B cell (primary cell): ENCODE results near the gene OR52K1. TPM values are rescaled to one million over a fixed set of nuclear protein-coding genes. Genes with fewer than 3 reads are reported as not detected.

ENCODE experiments used
- ATAC-seq: fragments of 200-7000 bp; cut with Tn5 transposase; one replicate; pipeline ENCODE4 v1.10.0; 2021; ENCODE audit warnings: low read depth, mild to moderate bottlenecking, moderate number of reproducible peaks, moderate library complexity
- CTCF ChIA-PET: fragments of 350-600 bp; sonication (Branson Sonifier 250); formaldehyde crosslinking; loops from one replicate; lab custom pipeline; 2021; ENCODE audit warnings: antibody characterized with exemption, inconsistent platforms; lab: Charles Lee
- POLR2A ChIA-PET: fragments of 350-600 bp; sonication (Branson Sonifier 250); formaldehyde crosslinking; loops from one replicate; lab custom pipeline; 2021; ENCODE audit warnings: antibody characterized with exemption; lab: Charles Lee
- DNase-seq: peaks from one replicate; pipeline ENCODE4 v3.0.0; 2013
- H2AFZ ChIP-seq: 2 replicates; pipeline ENCODE4 v1.6.1; 2012; ENCODE audit warnings: mild to moderate bottlenecking, low read depth, low read length; ENCODE audit not compliant: insufficient read depth, poor library complexity, severe bottlenecking
- H3K27ac ChIP-seq, 2 donors: 1 replicate in 1 of 2; 2 replicates in 1 of 2; pipeline ENCODE4 v1.5.1; 2012 to 2013; ENCODE audit warnings: low read length in 2 of 2, mild to moderate bottlenecking in 2 of 2, moderate library complexity in 1 of 2
- H3K27me3 ChIP-seq, 4 experiments: fragments of 200-600 bp in 1 of 4; sonication (generic) in 1 of 4; replicated peaks in 1 of 4; 1 replicate in 2 of 4; 2 replicates in 2 of 4; pipeline versions ENCODE4 v1.6.1 to v1.7.0; 2013 to 2016; ENCODE audit warnings: low read length in 3 of 4, mild to moderate bottlenecking in 2 of 4, mixed read lengths in 1 of 4, moderate library complexity in 1 of 4; ENCODE audit not compliant: insufficient read depth in 4 of 4, control insufficient read depth in 3 of 4; ENCODE audit errors: control extremely low read depth in 1 of 4
- H3K36me3 ChIP-seq, 2 experiments: replicated peaks in 1 of 2; 1 replicate in 1 of 2; 2 replicates in 1 of 2; pipeline versions ENCODE4 v1.6.1 to v1.7.1; 2013; ENCODE audit warnings: low read length in 1 of 2; ENCODE audit not compliant: insufficient read depth in 2 of 2, control insufficient read depth in 1 of 2; ENCODE audit errors: control extremely low read depth in 1 of 2, extremely low read depth in 1 of 2
- H3K4me1 ChIP-seq, 2 donors: fragments of 200-600 bp in 1 of 2; sonication (generic) in 1 of 2; 1 replicate in 1 of 2; 2 replicates in 1 of 2; pipeline versions ENCODE4 v1.5.1 to v1.6.1; 2013 to 2017; ENCODE audit warnings: low read length in 2 of 2; ENCODE audit not compliant: control insufficient read depth in 2 of 2, insufficient read depth in 2 of 2
- H3K4me2 ChIP-seq: replicated peaks from 2 replicates; pipeline ENCODE3; 2012; ENCODE audit warnings: mild to moderate bottlenecking, low read depth, low read length; ENCODE audit not compliant: poor library complexity, severe bottlenecking
- H3K4me3 ChIP-seq, 5 experiments: fragments of 200-600 bp in 1 of 5; sonication (generic) in 1 of 5; 1 replicate in 3 of 5; 2 replicates in 2 of 5; pipeline versions ENCODE4 v1.5.1 to v1.7.0; 2011 to 2016; ENCODE audit warnings: low read length in 4 of 5, mild to moderate bottlenecking in 4 of 5, low read depth in 2 of 5, control low read depth in 1 of 5, moderate library complexity in 1 of 5; ENCODE audit not compliant: insufficient read depth in 1 of 5; ENCODE audit errors: control extremely low read depth in 1 of 5, extremely low read depth in 1 of 5
- H3K79me2 ChIP-seq: fragments of 200-600 bp; sonication (generic); one replicate; pipeline ENCODE4 v1.6.0; 2016; ENCODE audit warnings: low read length; ENCODE audit not compliant: control insufficient read depth, insufficient read depth
- H3K9ac ChIP-seq: fragments of 200-600 bp; sonication (generic); 2 replicates; pipeline ENCODE4 v1.6.1; 2017; ENCODE audit warnings: mild to moderate bottlenecking, low read length, moderate library complexity
- H3K9me3 ChIP-seq, 3 donors: one replicate each; pipeline versions ENCODE4 v1.6.1 to v1.7.1; 2013; ENCODE audit warnings: low read length in 2 of 3; ENCODE audit not compliant: control insufficient read depth in 2 of 3, insufficient read depth in 1 of 3; ENCODE audit errors: control extremely low read depth in 1 of 3
- H4K20me1 ChIP-seq: 2 replicates; pipeline ENCODE4 v1.6.0; 2012; ENCODE audit warnings: mild to moderate bottlenecking, low read length; ENCODE audit not compliant: insufficient read depth, control insufficient read depth, poor library complexity, severe bottlenecking
- H3K27ac Mint-ChIP-seq: one replicate; pipeline ENCODE4 v1.8.0; 2021; ENCODE audit warnings: mixed read lengths
- H3K27me3 Mint-ChIP-seq: one replicate; pipeline ENCODE4 v1.8.0; 2021; ENCODE audit warnings: mixed read lengths
- H3K4me1 Mint-ChIP-seq: one replicate; pipeline ENCODE4 v1.8.0; 2021; ENCODE audit warnings: mixed read lengths
- H3K4me3 Mint-ChIP-seq: one replicate; pipeline ENCODE4 v1.8.0; 2021; ENCODE audit warnings: mixed read lengths
- H3K9me3 Mint-ChIP-seq: one replicate; pipeline ENCODE4 v1.8.0; 2022; ENCODE audit warnings: mixed read lengths; ENCODE audit not compliant: insufficient read depth
- CTCF ChIP-seq: fragments of 200-600 bp; IDR thresholded peaks from one replicate; pipeline ENCODE4 v1.8.0; 2022; ENCODE audit warnings: antibody characterized with exemption, mild to moderate bottlenecking
- EZH2 ChIP-seq: IDR thresholded peaks from 2 replicates; pipeline ENCODE4 v1.6.1; 2012; ENCODE audit warnings: borderline replicate concordance, low read depth, mild to moderate bottlenecking, moderate library complexity, low read length; ENCODE audit not compliant: insufficient read depth, poor library complexity, severe bottlenecking
- WGBS: methylation state at CpG from one replicate; pipeline ENCODE4 v1.1.5; 2013; ENCODE audit warnings: missing lambda C conversion rate; ENCODE audit not compliant: insufficient coverage; 5-methylcytosine and 5-hydroxymethylcytosine counted together
- intact Hi-C: fragments of 100-400 bp; cut with micrococcal nuclease; formaldehyde crosslinking; loops from one replicate; pipeline ENCODE4 v1.10.0; 2022
- polyA plus RNA-seq: library from polyadenylated mRNA; depleted of rRNA; stranded (reverse); fragments of >200 nt; gene quantifications from 2 replicates; pipeline ENCODE4 v1.2.3, GENCODE V29; 2012
- total RNA-seq, 2 donors: library from RNA; stranded (reverse); fragments of 120-200 nt in 1 of 2; gene quantifications; 1 replicate in 1 of 2; 2 replicates in 1 of 2; pipeline versions ENCODE4 v1.2.3 to v1.2.4, GENCODE V29; 2013 to 2022

OR52K1 gene
- total and polyA plus RNA-seq, 2 donors (not counting 1 experiment from before 2014, with no cell fraction given) = not detected

- Histone ChIP-seq H4K20me1 (no peaks in the 10 kb centered on the region), H2AFZ (no peak overlapping the region), H3K4me3 (no peak overlapping the region), H3K79me2 (no peaks in the 10 kb centered on the region), H3K27me3 (peaks cover 0 to 3% (median 0%) of the 10 kb centered on the region in 4 experiments), H3K27ac (no peak overlapping the region), H3K4me1 (no peaks in the 10 kb centered on the region), H3K36me3 (no peaks in the 10 kb centered on the region), H3K4me2 (no peak overlapping the region), H3K9me3 (no peaks in the 10 kb centered on the region), H3K9ac (no peak overlapping the region)
- DNase-seq (no peak), ATAC-seq (no peak)
- ChIA-PET POLR2A (interaction anchor here (0.6 kb wide), 1 partner anchor 23 kb away, joined by 8 read pairs; no protein-coding TSS in a partner anchor), CTCF (no interaction called here)
- H3K27ac Mint-ChIP-seq = no peak overlapping the region
- TF ChIP-seq EZH2 (no peak), CTCF (no peak)
- H3K4me3 Mint-ChIP-seq = no peak overlapping the region
- H3K9me3 Mint-ChIP-seq = no peaks in the 10 kb centered on the region
- H3K27me3 Mint-ChIP-seq = peaks cover 12% of the 10 kb centered on the region
- WGBS = 48% methylated on average over 3 of the region's 3 CpGs
- intact Hi-C loops = no loop called here
- no peaks in the 10 kb centered on the region for H3K4me1 Mint-ChIP-seq
Measured at GRCh38 chr11:4443232-4443891, 39.1 kb upstream of the OR52K1 start.

- H3K4me3 Mint-ChIP-seq = no peak within 1 kb of the TSS
- intact Hi-C loops = no loop called here
Measured at GRCh38 chr11:4448995-4449394, 33.5 kb upstream of the OR52K1 start, which contains the start of gene OR52K2. Gene OR52K2 (plus strand): TSS chr11:4449295. CDS start chr11:4449340, 45 bp downstream.

More at GRCh38 chr11:4448995-4449394, 33.5 kb upstream of the OR52K1 start, which contains the start of gene OR52K2:
- Histone ChIP-seq H3K36me3 (no peaks in the 10 kb centered on the region), H3K27me3 (no peaks in the 10 kb centered on the region), H3K4me1 (no peaks in the 10 kb centered on the region), H3K9me3 (peaks cover under 1 to 2% (median 1%) of the 10 kb centered on the region in 3 donors), H3K9ac (no peak within 1 kb of the TSS), H3K4me2 (no peak within 1 kb of the TSS), H4K20me1 (no peaks in the 10 kb centered on the region), H3K27ac (no peak within 1 kb of the TSS), H3K79me2 (no peaks in the 10 kb centered on the region), H2AFZ (no peak within 1 kb of the TSS), H3K4me3 (no peak within 1 kb of the TSS)
- TF ChIP-seq EZH2 (no peak), CTCF (no peak)
- DNase-seq = no peak
- ATAC-seq = no peak
- ChIA-PET POLR2A (no interaction called here), CTCF (no interaction called here)
- Mint-ChIP-seq H3K9me3 (peaks cover under 1% of the 10 kb centered on the region), H3K27ac (no peak within 1 kb of the TSS), H3K27me3 (no peaks in the 10 kb centered on the region), H3K4me1 (peaks cover under 1% of the 10 kb centered on the region)
